ENCODE results near the gene ZC2HC1B.

GRCh38 chr6:143900358-143900757 lies 36.1 kb downstream of the ZC2HC1B start:
- TF ChIP-seq POLR2A (IDR thresholded peaks at IDR 0.05) (no peak), CTCF (IDR thresholded peaks at IDR 0.05) (no peak), POLR2AphosphoS5 (IDR thresholded peaks at IDR 0.05) (no peak), EP300 (IDR thresholded peaks at IDR 0.05; ENCODE audit: low read depth) (no peak)

All from transverse colon (tissue), 4 donors.